Measurements from ENCODE around the gene COL5A3.
"Not testable (repeated sequence)": the region's sequence is repeated elsewhere in the genome, so short reads cannot be mapped to it uniquely, and the experiment has no call there.

COL5A3 gene

DNA sequence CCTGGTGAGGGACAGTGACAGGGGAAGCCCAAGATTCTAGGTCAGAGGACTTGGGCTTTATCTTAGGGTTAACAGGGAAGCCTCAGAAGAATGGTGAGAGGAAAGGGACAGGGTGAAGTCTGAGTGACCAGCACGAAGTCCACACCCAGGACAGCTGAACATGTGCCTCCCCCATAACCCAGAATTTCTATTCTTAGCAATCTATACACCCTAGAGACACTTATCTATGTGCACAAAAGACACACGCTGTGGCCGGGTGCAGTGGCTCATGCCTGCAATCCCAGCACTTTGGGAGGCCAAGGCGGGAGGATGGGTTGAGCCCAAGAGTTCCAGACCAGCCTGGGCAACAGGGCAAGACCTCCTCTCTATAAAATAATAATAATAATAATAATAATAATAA, 62.9 kb downstream of the COL5A3 start:
- DNase-seq (ENCODE audit: low read depth): no peak
- no peak overlapping the region for H3K4me3 ChIP-seq (ENCODE audit: low read depth, low read length)
- no peak for TF ChIP-seq POLR2A (IDR thresholded peaks at IDR 0.05; ENCODE audit: extremely low read depth, insufficient read length)
- TF ChIP-seq MYC (IDR thresholded peaks at IDR 0.05; ENCODE audit: low read depth, low read length): no peak
- TF ChIP-seq, protein P1, sequence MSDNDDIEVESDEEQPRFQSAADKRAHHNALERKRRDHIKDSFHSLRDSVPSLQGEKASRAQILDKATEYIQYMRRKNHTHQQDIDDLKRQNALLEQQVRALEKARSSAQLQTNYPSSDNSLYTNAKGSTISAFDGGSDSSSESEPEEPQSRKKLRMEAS (IDR thresholded peaks at IDR 0.05; ENCODE audit: low read depth, low read length): no peak
- TF ChIP-seq, protein P2, sequence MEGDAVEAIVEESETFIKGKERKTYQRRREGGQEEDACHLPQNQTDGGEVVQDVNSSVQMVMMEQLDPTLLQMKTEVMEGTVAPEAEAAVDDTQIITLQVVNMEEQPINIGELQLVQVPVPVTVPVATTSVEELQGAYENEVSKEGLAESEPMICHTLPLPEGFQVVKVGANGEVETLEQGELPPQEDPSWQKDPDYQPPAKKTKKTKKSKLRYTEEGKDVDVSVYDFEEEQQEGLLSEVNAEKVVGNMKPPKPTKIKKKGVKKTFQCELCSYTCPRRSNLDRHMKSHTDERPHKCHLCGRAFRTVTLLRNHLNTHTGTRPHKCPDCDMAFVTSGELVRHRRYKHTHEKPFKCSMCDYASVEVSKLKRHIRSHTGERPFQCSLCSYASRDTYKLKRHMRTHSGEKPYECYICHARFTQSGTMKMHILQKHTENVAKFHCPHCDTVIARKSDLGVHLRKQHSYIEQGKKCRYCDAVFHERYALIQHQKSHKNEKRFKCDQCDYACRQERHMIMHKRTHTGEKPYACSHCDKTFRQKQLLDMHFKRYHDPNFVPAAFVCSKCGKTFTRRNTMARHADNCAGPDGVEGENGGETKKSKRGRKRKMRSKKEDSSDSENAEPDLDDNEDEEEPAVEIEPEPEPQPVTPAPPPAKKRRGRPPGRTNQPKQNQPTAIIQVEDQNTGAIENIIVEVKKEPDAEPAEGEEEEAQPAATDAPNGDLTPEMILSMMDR (IDR thresholded peaks at IDR 0.05; ENCODE audit: low read depth, low read length): no peak

DNA sequence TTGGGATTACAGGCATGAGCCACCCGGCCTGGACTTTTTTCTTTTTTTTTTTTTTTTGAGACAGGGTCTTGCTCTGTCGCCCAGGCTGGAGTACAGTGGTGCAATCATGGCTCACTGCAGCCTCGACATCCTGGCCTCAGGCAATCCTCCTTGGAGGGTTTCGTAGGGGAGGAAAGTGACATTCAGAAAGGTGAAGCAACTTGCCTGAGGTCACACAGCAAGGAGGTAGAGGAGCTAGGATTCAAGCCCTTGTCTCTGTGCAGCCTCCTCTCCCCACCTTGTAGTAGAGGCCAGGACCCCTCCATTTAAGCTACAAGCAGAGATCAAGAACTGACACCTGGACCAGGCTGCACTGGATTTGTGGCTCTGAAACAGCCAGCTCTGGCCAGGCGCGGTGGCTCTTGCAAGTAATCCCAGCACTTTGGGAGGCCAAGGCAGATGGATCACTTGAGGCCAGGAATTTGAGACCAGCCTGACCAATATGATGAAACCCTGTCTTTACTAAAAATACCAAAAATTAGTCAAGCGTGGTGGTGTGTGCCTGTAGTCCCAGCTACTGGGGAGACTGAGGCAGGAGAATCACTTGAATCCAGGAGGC, 63.7 kb downstream of the COL5A3 start:
- not testable (repeated sequence) for DNase-seq (ENCODE audit: low read depth); H3K4me3 ChIP-seq (ENCODE audit: low read depth, low read length)

DNA sequence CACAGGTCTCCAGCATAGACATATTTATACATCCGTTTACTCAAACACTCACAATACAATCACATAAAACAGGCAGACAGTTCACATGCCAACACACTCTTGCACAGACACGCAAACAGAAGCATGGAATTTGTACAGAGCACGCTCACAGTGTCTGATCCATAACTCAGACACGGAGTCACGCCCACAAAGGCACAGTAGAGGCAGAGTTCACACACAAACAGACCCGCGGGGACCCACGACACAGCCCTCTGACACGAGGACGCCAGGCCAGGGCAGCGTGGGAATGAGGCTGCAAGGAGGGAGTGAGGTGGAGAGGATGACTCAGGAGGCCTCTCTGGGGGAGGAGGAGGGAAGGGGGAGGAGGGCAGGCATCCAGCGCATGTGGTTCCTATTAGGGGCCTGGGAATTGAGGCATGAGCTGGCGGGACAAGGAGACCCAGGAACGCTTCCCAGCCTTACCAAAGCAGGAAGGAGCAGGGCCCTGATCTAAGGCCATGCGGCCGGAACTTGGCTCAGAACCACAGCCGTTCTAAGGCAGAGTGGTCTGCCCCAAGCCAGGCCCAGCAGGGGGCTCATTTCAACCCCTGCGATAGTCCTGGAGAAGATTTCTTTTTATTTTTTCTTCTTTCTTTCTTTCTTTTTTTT, 64.9 kb downstream of the COL5A3 start:
- peak; percentile 71 for DNase-seq (ENCODE audit: low read depth)
- no peak overlapping the region for H3K4me3 ChIP-seq (ENCODE audit: low read depth, low read length)
- TF ChIP-seq, protein P2 (IDR thresholded peaks at IDR 0.05; ENCODE audit: low read depth, low read length): peak; percentile 3
- TF ChIP-seq MYC (IDR thresholded peaks at IDR 0.05; ENCODE audit: low read depth, low read length) (peak; percentile 41), POLR2A (IDR thresholded peaks at IDR 0.05; ENCODE audit: extremely low read depth, insufficient read length) (no peak)
- TF ChIP-seq, protein P1 (IDR thresholded peaks at IDR 0.05; ENCODE audit: low read depth, low read length): peak; percentile 65

DNA sequence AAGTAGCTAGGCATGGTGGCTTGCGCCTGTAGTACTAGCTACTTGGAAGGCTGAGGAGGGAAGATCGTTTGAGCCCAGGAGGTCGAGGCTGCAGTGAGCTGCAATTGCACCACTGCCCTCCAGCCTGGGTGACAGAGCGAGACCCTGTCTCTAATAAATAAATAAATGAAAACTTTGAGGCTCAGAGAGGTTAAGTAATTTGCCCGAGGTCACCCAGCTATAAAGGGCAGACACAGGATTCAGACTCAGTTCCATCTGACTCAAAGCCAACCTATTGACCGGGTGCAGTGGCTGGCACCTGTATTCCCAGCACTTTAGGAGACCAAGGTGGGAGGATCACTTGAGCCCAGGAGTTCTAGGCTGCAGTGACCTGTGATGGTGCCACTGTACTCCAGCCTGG, 66.6 kb downstream of the COL5A3 start:
- H3K4me3 ChIP-seq (ENCODE audit: low read depth, low read length): no peak overlapping the region
- TF ChIP-seq, protein P2 (IDR thresholded peaks at IDR 0.05; ENCODE audit: low read depth, low read length): no peak
- no peak for DNase-seq (ENCODE audit: low read depth)

DNA sequence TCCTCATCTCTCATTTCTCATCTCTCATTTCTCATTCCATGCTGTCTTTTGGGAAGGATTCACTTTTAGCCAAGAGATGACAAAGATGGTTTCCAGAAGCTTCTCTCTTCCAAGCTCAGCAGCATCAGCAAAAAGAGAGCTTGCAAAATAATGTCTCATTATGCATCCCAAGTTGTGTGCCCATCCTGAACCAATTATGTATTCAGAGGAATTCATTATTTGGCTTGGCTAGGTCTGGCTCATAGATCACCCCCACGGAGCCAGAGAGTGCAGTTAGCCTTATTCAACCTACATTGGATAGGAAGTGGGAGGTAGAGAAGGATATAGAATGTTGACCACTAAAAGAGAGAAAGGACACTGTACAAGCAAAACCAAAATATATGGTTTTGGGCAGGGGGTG, 68.6 kb downstream of the COL5A3 start:
- TF ChIP-seq POLR2A (IDR thresholded peaks at IDR 0.05; ENCODE audit: extremely low read depth, insufficient read length): no peak
- TF ChIP-seq, protein P2 (IDR thresholded peaks at IDR 0.05; ENCODE audit: low read depth, low read length): no peak
- TF ChIP-seq, protein P1 (IDR thresholded peaks at IDR 0.05; ENCODE audit: low read depth, low read length): no peak
- no peak for TF ChIP-seq MYC (IDR thresholded peaks at IDR 0.05; ENCODE audit: low read depth, low read length)
- no peak overlapping the region for H3K4me3 ChIP-seq (ENCODE audit: low read depth, low read length)
- no peak for DNase-seq (ENCODE audit: low read depth)

DNA sequence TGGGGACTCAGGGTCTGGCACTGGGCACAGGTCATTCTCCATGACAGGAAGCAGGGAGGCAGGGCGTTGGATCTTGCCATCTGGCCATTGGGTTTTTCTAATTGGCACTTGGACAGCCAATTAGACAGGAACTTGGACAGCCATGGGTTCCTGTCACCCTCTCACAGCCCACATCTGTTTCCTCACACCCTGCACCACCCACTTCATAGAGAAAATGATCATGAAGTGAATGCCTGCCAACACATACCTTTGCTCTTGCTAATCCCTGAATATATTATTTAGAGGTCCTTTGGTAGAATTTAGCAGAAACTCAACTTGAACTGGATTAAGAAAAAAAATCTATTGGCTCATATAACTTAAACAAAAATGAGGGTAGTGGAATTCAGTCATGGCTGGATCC, 69.1 kb downstream of the COL5A3 start:
- no peak overlapping the region for H3K4me3 ChIP-seq (ENCODE audit: low read depth, low read length)
- no peak for DNase-seq (ENCODE audit: low read depth)
- TF ChIP-seq, protein P1 (IDR thresholded peaks at IDR 0.05; ENCODE audit: low read depth, low read length): no peak
- TF ChIP-seq MYC (IDR thresholded peaks at IDR 0.05; ENCODE audit: low read depth, low read length) (no peak), POLR2A (IDR thresholded peaks at IDR 0.05; ENCODE audit: extremely low read depth, insufficient read length) (no peak)
- TF ChIP-seq, protein P2 (IDR thresholded peaks at IDR 0.05; ENCODE audit: low read depth, low read length): no peak

All from NB4 (cell line).